Measurements from ENCODE around the gene AP1G1. TPM values are rescaled to one million over a fixed set of nuclear protein-coding genes. Genes with fewer than 3 reads are reported as not detected.

Gene AP1G1
- total RNA-seq, 1 experiment from 2014 or later = 95.6 TPM

DNA sequence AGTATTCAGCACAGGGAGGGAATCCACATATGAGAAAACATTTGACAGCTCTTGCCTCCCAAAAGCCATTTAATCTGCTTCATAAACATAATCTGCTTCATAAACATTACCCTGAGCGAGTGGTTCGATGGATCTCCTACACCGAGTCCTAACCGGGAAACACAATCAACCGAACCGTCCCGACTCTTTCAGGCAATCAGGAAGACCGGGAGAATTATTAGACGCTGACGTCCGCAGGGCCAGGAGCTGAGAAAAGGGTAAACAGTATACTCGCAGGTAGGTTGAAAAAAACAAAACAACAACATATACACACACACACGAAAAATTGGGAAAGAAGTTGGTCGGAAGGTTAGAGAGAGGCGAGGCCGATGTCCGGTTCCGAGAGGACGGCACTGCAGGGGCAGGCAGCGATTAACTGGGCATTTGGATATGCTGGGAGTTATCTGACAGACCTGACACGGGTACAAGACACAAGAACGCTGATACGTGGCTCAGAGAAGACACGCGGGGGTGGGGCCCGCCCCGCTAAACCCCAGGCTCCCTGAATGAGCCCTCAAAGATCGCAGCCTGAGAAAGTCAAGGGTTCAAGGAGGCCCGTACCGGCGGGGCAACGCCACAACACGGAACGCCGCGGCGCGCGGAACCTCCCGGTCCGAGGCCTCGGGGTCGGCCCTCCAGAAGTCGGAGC is 585 bp downstream of the AP1G1 start:
- no TSS peak for BruUV-seq (replicated peaks)
- intact Hi-C loops (cut with micrococcal nuclease; ENCODE audit: unreplicated experiment) = loop anchor here (5.0 kb wide), 1 partner anchor 89 kb away; the partner anchor contains the start of gene IST1
- DNase-seq (ENCODE audit: low spot score) = no peak
- no peaks in the 10 kb centered on the region for H3K27me3 ChIP-seq (replicated peaks; ENCODE audit: insufficient read depth, low read depth, low read length, poor library complexity)
- no peaks in the 10 kb centered on the region for H3K9me3 ChIP-seq (ENCODE audit: low read depth, low read length, poor library complexity, severe bottlenecking)
- peaks cover 14% of the 10 kb centered on the region for H3K4me1 ChIP-seq (ENCODE audit: insufficient read depth, low read length, poor library complexity, severe bottlenecking)
- peak overlapping the region; percentile 99 for H3K27ac ChIP-seq (ENCODE audit: low read depth, low read length, poor library complexity, severe bottlenecking)
- H3K4me3 ChIP-seq (ENCODE audit: low read depth, low read length, poor library complexity, severe bottlenecking) = peak overlapping the region; percentile 87
- TF ChIP-seq, protein P1, sequence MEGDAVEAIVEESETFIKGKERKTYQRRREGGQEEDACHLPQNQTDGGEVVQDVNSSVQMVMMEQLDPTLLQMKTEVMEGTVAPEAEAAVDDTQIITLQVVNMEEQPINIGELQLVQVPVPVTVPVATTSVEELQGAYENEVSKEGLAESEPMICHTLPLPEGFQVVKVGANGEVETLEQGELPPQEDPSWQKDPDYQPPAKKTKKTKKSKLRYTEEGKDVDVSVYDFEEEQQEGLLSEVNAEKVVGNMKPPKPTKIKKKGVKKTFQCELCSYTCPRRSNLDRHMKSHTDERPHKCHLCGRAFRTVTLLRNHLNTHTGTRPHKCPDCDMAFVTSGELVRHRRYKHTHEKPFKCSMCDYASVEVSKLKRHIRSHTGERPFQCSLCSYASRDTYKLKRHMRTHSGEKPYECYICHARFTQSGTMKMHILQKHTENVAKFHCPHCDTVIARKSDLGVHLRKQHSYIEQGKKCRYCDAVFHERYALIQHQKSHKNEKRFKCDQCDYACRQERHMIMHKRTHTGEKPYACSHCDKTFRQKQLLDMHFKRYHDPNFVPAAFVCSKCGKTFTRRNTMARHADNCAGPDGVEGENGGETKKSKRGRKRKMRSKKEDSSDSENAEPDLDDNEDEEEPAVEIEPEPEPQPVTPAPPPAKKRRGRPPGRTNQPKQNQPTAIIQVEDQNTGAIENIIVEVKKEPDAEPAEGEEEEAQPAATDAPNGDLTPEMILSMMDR (conservative IDR thresholded peaks at IDR 0.05; ENCODE audit: low read depth, low read length) = no peak
- no peak for TF ChIP-seq EZH2 (IDR thresholded peaks at IDR 0.05; ENCODE audit: borderline replicate concordance, low read depth, low read length, poor library complexity, severe bottlenecking)
- CTCF ChIA-PET = interaction anchor here (1.0 kb wide), 1 partner anchor 74 kb away, joined by 3 read pairs; no protein-coding TSS in a partner anchor
- H3K36me3 ChIP-seq (ENCODE audit: insufficient read depth, low read length, poor library complexity, severe bottlenecking) = peaks cover 3% of the 10 kb centered on the region
- POLR2A ChIA-PET (ENCODE audit: low non-redundant PET) = no interaction called here

DNA sequence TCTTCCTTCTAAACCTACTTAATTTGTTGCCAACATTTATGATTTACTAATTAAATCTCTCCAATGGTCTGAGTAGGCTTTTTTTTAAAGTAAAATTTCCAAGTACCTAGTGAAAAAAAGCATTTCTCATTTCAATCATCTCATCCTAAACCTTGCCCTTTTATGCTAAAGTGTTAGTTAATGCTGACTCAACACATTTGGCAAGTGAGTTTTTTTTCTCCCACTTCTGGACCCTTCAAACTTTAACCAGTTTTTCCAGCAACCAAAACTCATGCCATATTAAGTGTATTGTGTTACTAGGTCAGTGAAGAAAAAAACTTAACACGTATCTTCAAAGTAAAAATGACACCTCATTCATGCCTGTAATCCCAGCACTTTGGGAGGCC is 5.3 kb downstream of the AP1G1 start:
- Histone ChIP-seq H3K27ac (ENCODE audit: low read depth, low read length, poor library complexity, severe bottlenecking) (no peak overlapping the region), H3K9me3 (ENCODE audit: low read depth, low read length, poor library complexity, severe bottlenecking) (no peaks in the 10 kb centered on the region), H3K27me3 (replicated peaks; ENCODE audit: insufficient read depth, low read depth, low read length, poor library complexity) (no peaks in the 10 kb centered on the region), H3K36me3 (ENCODE audit: insufficient read depth, low read length, poor library complexity, severe bottlenecking) (peaks cover 6% of the 10 kb centered on the region), H3K4me1 (ENCODE audit: insufficient read depth, low read length, poor library complexity, severe bottlenecking) (peaks cover 14% of the 10 kb centered on the region), H3K4me3 (ENCODE audit: low read depth, low read length, poor library complexity, severe bottlenecking) (no peak overlapping the region)
- no peak for DNase-seq (ENCODE audit: low spot score)
- BruUV-seq (replicated peaks) = no TSS peak
- ChIA-PET CTCF (no interaction called here), POLR2A (ENCODE audit: low non-redundant PET) (no interaction called here)
- TF ChIP-seq, protein P1 (conservative IDR thresholded peaks at IDR 0.05; ENCODE audit: low read depth, low read length) = no peak
- TF ChIP-seq EZH2 (IDR thresholded peaks at IDR 0.05; ENCODE audit: borderline replicate concordance, low read depth, low read length, poor library complexity, severe bottlenecking) = no peak
- intact Hi-C loops (cut with micrococcal nuclease; ENCODE audit: unreplicated experiment) = no loop called here

DNA sequence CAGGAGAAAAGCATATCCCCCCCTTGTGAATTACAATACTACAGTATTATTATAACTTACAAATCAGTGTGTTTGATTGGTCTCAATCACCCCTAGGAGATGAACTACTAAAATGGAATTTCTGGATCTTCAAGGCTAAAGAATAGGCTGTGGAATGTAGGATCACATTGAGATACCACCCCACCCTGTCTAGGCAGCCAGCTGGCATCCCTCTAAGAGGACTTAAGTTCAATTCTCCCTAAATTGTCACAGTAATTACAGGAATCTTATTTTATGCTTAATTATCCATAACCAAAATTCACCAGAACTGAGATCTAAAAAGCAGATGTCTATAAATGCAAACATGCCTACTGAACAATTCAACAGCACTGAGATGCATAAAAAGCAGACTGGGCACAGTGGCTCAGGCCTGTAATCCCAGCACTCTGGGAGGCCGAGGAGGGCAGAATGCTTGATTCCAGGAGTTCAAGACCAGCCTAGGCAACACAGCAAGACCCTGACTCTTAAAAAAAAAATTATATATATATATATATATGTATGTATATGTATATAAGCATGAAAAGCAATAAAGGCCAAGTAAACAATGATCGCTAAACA is 12.0 kb downstream of the AP1G1 start:
- no peaks in the 10 kb centered on the region for H3K27me3 ChIP-seq (replicated peaks; ENCODE audit: insufficient read depth, low read depth, low read length, poor library complexity)
- TF ChIP-seq, protein P1 (conservative IDR thresholded peaks at IDR 0.05; ENCODE audit: low read depth, low read length) = no peak
- no peak for TF ChIP-seq EZH2 (IDR thresholded peaks at IDR 0.05; ENCODE audit: borderline replicate concordance, low read depth, low read length, poor library complexity, severe bottlenecking)
- ChIA-PET POLR2A (ENCODE audit: low non-redundant PET) (no interaction called here), CTCF (no interaction called here)
- H3K4me1 ChIP-seq (ENCODE audit: insufficient read depth, low read length, poor library complexity, severe bottlenecking) = peaks cover 12% of the 10 kb centered on the region
- intact Hi-C loops (cut with micrococcal nuclease; ENCODE audit: unreplicated experiment) = no loop called here
- H3K36me3 ChIP-seq (ENCODE audit: insufficient read depth, low read length, poor library complexity, severe bottlenecking) = peaks cover 5% of the 10 kb centered on the region
- H3K27ac ChIP-seq (ENCODE audit: low read depth, low read length, poor library complexity, severe bottlenecking) = peak overlapping the region; percentile 59
- peak; percentile 82 for DNase-seq (ENCODE audit: low spot score)
- H3K4me3 ChIP-seq (ENCODE audit: low read depth, low read length, poor library complexity, severe bottlenecking) = no peak overlapping the region
- no peaks in the 10 kb centered on the region for H3K9me3 ChIP-seq (ENCODE audit: low read depth, low read length, poor library complexity, severe bottlenecking)
- no TSS peak for BruUV-seq (replicated peaks)

All from A673 (cell line).